GM19328 (cell line): Measurements from ENCODE around the gene TXNDC17.
"Not testable (repeated sequence)": the region's sequence is repeated elsewhere in the genome, so short reads cannot be mapped to it uniquely, and the experiment has no call there.

Experiments used
- ATAC-seq: cut with Tn5 transposase; IDR thresholded peaks from one replicate; pipeline ENCODE4 v1.9.1; 2021; ENCODE audit warnings: mild to moderate bottlenecking, moderate library complexity; ENCODE audit not compliant: unreplicated experiment

Gene TXNDC17

DNA sequence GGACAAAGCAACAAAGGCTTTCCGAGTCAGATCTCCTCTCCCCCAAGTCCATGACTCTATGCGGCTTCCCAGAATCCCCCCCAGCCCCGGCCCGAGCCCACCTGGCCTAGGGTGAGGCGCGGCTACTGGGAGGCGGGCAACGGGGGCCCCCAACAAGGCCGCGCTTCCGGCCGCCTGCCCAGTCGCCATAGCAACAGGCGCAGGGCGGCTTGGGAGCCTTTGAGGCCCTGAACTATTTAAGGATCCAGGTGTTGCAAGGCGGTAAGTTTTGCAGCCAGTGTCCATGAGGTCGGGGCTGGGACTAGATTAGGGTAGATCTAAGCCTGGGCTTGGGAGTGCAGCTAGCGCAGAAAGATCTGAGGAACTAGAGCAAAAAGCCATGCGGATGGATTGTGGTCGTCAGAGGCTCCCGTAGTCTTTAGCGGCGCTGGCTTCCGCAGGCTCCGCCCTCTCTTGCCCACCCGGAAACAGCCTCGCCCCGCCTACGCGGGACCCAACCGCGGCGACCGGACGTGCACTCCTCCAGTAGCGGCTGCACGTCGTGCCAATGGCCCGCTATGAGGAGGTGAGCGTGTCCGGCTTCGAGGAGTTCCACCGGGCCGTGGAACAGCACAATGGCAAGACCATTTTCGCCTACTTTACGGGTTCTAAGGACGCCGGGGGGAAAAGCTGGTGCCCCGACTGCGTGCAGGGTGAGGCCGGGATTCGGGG, at the start of gene TXNDC17, which contains the start of gene KIAA0753:
Gene TXNDC17, plus strand, starts transcription at position 525 of the 711 bp plus-strand sequence. Its CDS starts 23 bp downstream, at position 548.
Gene KIAA0753, minus strand, starts transcription at position 176 of the 711 bp plus-strand sequence. CDS start 5,608 bp downstream, outside the sequence.
- peak; percentile 85 for ATAC-seq

DNA sequence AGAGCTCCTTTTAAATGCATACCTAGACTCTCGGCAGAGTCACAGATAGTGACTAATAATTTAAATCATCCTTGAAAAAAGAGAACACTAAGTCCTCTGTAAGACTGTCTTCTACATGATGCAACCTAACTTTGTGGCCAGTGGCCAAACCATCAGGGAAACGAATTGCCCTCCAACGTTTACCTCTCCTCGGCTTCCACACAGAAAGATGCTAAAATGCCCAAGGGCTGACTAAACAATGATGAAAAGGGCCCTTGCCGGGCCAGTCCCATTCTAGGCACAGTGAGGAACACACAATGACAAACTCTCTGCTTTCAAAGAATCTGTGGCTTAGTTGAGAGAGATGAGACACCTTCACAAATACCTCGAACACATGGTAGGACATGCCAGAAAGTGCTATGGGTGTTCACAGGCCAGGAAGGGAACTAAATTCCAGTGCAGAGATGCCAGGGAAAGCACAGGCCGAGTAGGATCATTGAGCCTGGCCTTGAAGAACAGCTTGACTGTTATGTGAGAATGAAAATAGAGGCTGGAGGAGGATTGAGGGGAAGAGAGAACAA, 49.2 kb upstream of the TXNDC17 start:
- ATAC-seq = no peak

DNA sequence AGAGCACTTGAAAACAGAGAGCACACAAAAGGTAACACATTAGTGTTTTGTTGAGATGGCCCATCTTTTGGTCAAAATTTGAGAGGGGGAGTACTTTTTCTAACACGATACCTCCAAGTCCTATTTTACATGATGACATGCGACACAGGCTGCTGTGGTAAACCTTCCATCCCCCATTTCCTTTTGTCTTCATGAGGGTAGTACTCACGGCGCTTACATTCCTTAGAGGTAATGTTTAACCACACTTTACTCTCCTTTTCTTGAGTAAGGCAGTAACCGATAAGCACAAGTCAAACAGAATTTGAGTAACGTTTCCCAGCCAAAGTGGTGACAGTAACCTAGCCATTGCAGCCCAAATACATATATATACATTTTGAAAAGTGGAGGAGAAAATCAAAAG, 48.7 kb upstream of the TXNDC17 start:
- ATAC-seq = no peak

DNA sequence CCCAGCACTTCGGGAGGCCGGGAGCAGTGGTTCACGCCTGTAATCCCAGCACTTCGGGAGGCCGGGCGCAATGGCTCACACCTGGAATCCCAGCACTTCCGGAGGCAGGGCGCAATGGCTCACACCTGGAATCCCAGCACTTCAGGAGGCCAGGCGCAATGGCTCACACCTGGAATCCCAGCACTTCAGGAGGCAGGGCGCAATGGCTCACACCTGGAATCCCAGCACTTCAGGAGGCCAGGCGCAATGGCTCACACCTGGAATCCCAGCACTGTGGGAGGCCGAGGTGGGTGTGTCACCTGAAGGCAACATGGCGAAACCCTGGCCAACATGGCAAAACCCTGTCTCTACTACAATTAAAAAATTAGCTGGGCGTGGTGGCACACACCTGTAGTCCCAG, 47.5 kb upstream of the TXNDC17 start:
- ATAC-seq = not testable (repeated sequence)

DNA sequence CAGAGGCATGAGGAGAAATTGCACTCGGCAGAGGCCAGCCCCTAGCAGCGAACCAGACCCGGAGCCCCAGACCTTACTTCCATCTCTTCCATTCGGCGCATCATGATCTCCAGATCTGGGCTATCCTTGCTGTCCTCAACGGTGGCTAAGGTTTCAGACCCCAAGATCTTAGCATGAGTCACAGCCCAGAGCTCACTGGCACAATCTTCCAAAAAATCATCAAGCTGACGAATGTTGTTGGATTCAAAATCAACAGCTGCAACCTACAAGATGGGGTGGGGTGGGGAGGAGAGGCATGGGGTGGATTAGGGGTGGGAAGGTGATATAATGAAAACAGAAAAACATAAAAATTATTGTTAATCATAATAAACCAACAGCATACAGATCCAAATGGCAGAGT, 44.8 kb upstream of the TXNDC17 start:
- ATAC-seq = no peak

DNA sequence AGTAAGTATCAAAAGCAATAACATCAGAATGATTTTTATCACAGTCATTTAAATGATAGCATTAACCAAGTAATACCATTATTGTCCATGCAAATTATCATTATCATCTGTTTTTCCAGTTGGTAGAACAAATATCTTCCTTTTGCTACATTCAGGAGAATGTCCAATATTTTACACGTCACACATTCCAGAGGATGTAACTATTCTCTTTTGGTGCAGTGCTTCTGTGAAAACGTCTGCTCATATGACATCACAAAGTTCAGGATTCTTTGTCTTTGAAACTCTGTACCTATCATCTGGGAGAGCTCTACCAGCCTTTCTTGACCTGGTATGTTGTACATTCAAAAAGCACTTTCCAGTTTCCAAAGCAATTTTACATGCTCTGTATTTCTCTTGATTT, 44.3 kb upstream of the TXNDC17 start:
- ATAC-seq = no peak

DNA sequence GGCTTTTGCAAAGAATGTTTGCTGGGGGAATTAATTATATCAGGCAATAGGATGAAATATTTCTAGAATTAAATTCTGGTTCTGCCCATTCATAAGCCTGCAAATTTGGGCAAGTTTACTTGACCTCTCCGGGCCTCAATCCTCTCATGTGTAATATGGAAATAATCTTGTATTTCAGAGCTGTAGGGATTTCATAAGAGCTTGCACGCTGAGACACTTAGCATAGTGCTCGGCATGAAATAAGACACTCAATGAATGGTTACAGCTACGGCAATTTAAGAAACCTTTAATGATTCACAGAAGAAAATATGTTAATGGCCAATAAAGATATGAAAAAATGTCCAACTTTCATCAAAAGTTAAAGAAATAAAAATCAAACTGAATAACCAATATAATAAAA, 43.9 kb upstream of the TXNDC17 start:
- no peak for ATAC-seq

DNA sequence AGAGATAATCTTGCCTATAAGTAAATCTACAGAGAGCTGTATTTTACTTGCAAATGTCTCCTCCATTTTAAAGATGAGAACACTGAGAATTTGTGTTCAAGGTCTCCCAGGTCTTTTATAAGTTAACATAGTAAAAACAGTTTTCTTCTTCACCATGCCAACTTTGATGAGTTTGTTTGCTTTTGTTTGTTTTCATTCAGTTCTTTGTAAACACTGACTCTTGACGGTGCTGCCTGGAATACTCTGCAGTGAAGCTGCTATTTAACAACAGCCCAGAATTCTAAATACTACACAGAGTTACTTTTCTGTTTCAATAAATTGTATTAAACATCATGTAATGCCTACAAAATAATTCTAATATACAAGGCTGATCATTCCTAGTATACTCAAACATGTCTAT, 43.1 kb upstream of the TXNDC17 start:
- ATAC-seq = no peak

DNA sequence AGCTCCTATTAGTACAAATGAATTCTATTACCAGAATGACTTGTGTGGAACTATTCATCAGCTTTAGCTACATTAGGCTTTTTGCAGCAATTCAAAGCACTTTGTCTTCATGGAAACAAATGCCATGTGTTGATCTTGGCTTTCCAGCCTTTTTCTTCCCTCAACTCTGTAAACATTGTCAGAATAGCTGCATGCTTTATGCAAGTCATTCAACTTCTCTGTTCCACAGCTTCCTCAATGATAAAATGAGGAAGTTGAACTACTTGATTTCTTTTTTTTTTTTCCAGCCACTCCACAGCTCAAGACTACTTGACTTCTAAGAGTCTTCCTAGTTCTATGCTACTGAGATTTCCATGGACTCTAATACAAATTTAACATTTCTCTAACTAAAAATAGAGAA, 41.5 kb upstream of the TXNDC17 start:
- ATAC-seq = no peak

DNA sequence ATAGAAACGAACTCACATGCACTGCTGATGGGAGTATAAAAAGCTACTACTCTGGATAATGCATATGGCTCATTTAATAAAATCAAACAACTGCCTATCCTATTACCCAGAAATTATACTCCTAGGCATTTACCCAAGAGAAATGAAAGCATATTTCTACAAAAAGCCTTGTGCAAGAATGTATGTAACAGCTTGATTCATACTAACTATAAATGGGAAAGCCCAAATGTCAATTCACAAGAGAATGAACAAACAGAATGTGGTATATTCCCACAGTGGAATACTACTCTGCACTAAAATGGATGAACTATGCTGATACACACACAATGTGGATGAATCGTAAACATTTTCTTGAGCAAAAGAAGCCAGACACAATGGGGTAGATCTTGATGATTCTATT, 38.7 kb upstream of the TXNDC17 start:
- no peak for ATAC-seq

DNA sequence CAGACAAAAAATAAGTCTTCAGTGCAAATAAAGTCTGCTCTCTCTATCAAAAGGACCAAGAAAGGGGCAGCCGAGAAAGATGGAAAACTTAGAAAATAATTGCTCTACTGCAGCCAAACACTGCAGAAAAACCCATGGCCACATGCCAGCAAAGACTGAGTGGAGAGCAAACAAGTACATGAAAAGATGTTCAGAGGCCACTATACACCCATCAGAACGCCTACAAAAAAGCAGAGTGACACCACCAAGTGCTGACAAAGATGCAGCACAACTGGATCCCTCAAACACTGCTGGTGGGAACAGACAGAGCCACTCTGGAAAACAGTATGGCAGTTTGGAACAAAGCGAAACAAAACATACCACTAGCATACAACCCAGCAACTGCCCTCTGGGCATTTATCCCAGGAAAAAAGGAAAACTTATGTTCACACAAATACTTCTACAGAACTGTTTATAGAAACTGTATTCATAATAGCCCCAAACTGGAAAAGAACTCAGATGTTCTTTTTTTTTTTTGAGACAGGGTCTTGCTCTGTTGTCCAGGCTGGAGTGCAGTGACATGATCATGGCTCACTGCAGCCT, 37.0 kb upstream of the TXNDC17 start:
- ATAC-seq = no peak

DNA sequence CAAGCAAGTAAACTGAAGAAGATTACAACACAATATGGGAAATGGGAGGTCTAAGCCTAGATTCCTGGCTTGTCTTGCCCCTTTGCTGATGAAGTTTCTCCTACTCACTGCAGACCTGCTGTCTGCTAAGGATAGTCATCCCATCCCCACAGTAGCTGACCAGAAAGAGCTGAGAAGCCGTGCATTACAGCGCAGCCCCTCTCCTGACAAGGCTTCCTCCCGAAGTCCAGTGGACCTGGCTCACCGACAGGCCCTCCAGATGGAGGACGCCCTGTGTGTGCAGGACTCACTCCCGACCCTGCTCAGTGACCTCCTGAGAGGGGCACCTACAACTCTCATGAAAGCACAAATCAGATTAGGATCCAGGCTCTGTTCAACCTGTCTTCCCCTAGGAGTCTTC, 35.7 kb upstream of the TXNDC17 start:
- no peak for ATAC-seq

DNA sequence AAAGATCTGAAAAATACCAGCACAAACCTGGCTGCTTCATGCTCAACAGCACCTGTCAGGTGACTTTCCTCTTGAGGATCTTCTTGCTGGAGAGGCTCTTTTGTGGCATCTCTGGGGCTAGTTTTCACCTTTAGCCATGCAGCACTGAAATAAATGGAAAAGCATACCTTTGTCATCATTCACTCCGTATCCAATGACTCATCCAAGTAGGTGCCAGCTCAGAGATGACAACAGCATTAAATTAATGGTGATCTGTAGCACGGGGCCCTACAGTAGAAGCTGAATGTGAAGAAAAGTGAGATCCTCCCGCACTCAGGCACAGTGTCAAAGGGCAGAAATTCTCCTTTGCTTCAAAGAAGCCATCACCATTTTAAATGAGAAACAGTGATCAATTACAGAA, 32.5 kb upstream of the TXNDC17 start:
- ATAC-seq = no peak

DNA sequence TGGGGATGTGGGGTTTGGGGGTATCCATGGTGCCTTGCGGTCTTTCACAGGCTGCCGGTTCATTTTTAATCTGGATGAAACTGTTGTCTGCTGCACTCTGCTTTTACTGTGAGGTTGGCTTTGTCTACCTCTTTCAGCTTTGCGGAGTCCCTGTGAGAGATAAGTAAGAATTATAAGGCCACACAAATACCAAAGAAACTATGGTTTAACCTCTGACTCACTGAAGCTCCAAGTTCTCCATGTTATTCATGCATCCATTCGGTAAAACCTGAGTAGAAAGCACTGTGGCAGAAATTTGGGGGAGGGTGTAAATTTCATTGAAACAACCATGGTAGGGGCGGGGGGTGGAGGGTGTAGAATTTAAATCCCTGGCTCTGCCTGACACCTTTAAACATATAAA, 30.8 kb upstream of the TXNDC17 start:
- no peak for ATAC-seq

DNA sequence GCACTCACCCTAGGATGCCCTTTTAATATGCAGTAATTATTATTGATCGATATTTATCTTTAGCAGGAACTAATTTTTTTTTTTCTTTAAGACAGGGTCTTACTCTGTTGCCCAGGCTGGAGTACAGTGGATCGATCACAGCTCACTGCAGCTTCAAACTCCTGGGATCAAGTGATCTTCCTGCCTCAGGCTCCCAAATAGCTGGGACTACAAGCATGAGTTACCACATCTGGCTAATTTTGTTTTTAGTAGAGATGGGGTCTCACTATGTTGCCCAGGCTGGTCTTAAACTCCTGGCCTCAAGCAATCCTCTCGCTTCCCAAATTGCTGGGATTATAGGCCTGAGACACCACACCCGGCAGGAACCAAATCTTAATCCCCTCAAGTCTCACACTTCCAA, 29.6 kb upstream of the TXNDC17 start:
- ATAC-seq = no peak

DNA sequence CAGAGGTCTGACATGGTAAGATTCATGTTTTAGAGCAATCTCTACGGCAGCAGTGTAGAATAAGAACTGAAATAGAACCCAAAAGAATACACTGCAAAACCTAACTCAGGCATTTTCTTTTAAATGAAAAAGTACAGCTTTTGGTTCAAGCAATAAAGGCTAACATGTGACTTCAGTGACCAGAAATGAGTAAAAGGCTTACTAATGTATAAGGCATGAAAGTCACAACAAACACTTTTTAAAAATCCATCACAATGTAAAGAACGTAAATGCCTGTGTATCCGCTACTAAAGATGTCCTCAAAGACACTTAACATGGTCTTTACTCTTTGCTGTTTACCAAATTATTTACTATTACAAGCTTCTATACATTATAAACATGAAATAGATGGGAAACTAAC, 16.9 kb upstream of the TXNDC17 start:
- no peak for ATAC-seq

DNA sequence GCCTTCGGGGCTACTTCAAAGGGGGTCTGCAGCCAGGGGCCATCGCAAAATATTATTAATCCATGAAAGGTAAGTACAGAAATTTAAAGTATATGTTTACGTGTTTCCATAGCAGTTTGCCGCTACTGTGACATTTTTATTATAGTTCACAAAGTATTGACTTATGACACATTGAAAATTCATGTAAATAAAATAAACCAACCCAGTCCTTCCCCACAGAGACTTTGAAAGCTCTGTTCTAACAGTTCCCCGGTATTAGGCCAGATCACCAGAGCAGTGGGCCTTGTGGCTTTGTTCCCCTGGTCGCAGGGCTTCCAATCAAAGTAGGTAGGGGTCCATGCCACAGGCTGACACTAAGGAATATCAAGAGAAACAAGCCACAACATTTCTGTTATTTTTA, 14.2 kb upstream of the TXNDC17 start:
- ATAC-seq = no peak

DNA sequence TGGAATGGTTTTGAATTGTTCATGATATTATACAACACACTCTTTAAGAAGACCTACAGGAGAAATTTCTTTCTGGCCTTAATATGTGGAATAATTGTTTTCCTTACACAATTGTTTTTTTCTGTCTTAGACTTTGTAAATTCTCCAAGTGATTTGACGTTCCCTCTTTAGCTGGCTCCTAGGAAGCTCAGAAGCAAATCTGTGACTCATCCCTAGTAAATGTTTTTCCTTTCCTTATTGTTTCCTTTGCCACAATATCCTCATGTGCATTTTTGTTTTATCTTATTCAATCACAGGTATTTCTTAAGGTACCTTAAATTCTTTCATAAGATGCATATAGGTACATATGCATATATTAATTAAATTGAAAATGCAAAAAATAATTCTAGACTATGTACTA, 13.8 kb upstream of the TXNDC17 start:
- no peak for ATAC-seq

DNA sequence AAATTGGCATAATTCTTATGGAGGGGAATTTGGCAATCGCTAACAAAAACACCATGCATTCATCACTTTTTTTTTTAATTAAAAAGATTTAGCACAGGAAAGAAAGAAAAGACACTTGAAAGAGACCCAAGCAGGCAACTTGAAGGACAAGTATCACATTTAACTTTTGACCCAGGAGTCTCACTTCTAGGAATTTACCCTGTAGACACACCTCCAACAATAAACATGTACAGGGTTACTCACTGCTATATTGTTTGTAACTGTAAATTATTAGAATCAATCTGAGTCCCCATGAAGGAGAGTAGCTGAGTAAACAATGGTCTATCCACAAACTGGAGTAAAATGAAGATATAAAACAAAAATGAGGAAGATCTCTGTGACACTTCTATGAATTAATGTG, 10.5 kb upstream of the TXNDC17 start:
- no peak for ATAC-seq

DNA sequence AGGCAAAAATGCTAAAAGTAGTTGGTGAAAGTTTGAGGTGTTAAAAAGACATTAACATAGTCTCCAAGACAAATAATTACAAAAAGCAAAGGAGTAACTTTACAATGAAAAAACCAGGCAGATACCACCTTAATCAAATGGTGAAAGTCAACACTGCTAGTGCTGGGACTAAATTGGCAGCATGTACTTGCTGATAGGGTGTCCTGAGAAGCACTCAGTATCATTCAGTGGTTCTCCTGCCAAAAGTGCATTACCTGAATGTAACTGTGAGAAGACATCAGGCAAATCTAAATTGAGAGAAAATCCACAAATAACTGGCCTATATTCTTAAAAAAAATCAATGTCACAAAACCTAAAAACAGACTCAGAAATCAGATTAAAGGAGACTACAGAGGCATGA, 8.3 kb upstream of the TXNDC17 start:
- ATAC-seq = no peak

DNA sequence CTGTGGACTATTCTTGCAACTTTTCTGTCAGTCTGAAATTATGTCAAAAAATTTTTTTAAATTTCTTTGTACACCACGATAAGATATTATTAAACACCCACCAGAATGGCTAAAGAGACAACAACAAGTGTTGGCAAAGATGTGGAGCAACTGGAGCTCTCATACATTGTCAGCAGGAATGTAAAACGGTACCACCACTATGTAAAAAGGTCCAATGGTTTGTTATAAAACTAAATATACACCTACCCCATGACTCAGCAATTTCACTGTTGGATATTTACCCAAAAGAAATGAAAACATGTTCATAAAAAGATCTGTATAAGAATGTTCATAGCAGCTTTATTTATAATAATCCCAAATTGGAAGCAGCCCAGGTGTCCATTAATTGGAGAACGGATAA, 7.6 kb upstream of the TXNDC17 start:
- no peak for ATAC-seq

DNA sequence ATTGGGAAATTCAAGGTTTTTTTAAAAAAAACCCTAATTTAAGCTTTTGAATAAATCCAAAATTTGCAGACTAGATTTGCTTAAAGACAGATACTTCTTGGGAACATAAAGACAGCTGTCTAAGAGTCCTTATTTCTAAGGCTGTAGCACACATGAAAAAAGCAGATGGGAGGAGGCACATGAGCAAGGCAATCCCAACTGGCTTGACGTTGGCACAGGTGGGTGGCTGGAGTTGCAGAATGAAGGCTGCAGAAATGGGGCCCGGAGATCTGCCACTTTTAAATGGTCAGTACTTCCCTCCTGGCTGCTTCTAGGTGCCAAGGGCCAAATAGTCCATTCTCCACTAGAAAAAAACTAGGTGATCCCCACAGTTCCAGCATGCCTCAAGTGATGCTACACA, 4.8 kb upstream of the TXNDC17 start:
- no peak for ATAC-seq
